ENCODE results near the gene HNRNPCL4. TPM values are rescaled to one million over a fixed set of nuclear protein-coding genes. Genes with fewer than 3 reads are reported as not detected.
"Not testable (repeated sequence)": the region's sequence is repeated elsewhere in the genome, so short reads cannot be mapped to it uniquely, and the experiment has no call there.

The HNRNPCL4 gene
- not detected in 2 replicates for total RNA-seq (2014; rRNA removed; shearing (Covaris generic))

DNA sequence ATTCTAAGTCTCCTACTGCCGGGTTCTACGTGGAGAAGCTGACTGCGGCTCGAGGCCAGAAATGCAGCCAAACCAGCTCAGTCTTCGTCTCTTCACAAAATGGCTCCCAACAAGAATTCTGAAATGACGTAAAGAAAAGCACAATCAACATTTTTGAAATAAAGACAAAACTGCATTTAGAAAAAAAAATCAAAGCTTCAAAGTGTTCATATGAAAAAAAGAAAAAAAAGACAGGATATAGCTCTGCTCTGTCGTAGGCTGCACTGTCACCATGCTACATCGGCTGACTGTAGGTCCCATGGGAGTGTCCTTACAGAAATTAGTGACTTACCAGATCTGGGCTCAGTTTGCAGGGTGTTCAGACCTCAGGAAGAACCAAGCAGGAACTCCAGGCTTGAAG, at the start of gene HNRNPCL4:
TSS of gene HNRNPCL4 (minus strand) at position 101 of the 400 bp plus-strand sequence. CDS start 164 bp downstream, outside the sequence.
- not testable (repeated sequence) for DNase-seq (ENCODE audit: low spot score)

DNA sequence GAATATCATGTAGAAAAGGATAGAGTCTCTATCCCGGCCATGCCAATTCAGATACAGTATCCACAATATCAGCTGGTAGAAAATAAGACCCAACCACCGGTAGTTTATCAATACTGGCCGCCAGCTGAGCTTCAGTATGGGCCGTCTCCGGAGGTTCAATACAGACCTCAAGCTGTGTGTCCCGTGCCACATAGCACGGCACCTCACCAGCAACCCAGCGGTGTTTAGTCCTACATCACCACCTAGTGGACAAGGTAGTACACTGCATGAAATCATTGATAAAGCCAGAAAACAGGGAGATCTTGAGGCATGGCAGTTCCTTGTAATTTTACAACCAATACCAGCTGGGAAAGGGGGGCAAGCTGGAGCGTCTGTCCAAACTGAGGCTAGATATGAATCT, 43.3 kb upstream of the HNRNPCL4 start:
- DNase-seq (ENCODE audit: low spot score), result not testable (repeated sequence)

DNA sequence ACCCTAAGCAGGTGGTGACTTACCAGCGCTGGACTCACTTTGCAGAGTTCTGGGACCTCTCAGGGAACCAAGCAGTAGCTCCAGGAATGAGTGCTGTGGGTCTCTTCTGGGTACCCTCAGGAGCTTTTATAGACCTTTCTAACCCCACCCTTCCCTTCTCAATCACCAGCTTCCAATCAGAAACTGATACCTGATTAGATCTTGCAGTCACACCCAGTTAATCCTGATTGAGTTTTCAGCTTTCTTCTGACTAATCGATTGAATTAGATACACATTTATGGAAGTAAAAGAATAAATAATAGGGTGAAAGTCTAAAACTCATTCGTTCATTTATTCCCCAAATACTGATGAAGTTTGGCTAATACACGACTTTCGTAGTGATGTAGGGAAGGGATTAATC, 35.9 kb upstream of the HNRNPCL4 start, which contains the start of gene PRAMEF13:
TSS of gene PRAMEF13 (minus strand) at position 101 of the 400 bp plus-strand sequence. CDS start 1,820 bp downstream, outside the sequence.
- DNase-seq (ENCODE audit: low spot score), result not testable (repeated sequence)

DNA sequence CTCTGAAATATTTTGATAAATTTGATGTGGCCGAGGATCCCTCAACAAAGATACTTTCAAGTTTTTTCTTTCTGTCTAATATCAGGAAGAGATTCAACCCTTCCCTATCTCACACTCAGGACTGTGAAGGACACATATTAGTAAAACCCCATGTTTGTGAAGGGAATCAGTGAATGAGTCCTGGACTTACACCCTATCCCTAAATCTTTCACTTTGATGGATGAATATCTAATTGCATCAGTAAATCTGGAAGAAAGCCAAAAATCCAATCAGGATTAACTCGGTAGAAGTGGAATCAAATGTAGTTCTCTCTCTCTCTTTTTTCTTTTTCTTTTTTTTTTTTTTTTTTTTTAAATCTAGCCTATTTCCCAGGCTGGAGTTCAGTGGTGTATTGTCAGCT, 6.1 kb upstream of the HNRNPCL4 start, which contains the start of gene PRAMEF9:
TSS of gene PRAMEF9 (plus strand) at position 301 of the 400 bp plus-strand sequence. CDS start 3,433 bp downstream, outside the sequence.
- DNase-seq (ENCODE audit: low spot score), result not testable (repeated sequence)

DNA sequence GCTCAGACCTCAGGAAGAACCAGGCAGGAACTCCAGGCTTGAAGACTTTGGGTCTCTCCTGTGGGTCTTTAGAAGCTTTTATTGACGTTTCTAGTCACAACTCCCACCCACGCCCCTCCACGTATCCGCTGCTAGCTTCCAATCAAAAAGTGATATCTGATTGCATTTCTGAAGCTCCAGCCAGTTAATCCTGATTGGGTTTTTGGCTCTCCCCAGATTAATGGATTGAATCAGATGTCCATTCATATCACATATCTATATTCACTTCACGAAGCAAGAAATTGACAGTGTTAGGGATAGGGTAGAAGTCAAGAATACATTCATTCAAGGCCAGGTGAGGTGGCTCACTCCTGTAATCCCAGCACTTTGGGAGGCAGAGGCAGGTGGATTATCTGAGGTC, 9.5 kb downstream of the HNRNPCL4 start, which contains the start of gene PRAMEF26:
TSS of gene PRAMEF26 (minus strand) at position 101 of the 400 bp plus-strand sequence. CDS start 2,914 bp downstream, outside the sequence.
- not testable (repeated sequence) for DNase-seq (ENCODE audit: low spot score)

DNA sequence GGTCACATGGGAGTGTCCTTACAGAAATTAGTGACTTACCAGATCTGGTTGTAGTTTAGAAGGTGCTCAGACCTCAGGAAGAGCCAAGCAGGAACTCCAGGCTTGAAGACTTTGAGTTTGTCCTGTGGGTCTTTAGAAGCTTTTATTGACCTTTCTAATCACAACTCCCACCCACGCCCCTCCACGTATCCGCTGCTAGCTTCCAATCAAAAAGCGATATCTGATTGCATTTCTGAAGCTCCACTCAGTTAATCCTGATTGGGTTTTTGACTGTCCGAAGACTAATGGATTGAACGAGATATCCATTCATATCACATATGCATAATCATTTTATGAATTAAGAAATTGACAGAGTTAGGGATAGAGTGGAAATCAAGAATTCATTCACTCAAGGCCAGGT, 48.7 kb downstream of the HNRNPCL4 start, which contains the start of gene HNRNPCL2:
TSS of gene HNRNPCL2 (minus strand) at position 101 of the 400 bp plus-strand sequence. CDS start 454 bp downstream, outside the sequence.
- not testable (repeated sequence) for DNase-seq (ENCODE audit: low spot score)

Other genes starting within 250 kb of the HNRNPCL4 start
- not detected in 2 replicates for gene PRAMEF7, start 249.0 kb downstream of the HNRNPCL4 start, total RNA-seq (2014; rRNA removed; shearing (Covaris generic))
- not detected in 2 replicates for gene PRAMEF6, start 218.1 kb downstream of the HNRNPCL4 start, total RNA-seq (2014; rRNA removed; shearing (Covaris generic))
- not detected in 2 replicates for gene PRAMEF27, start 109.1 kb downstream of the HNRNPCL4 start, total RNA-seq (2014; rRNA removed; shearing (Covaris generic))
- gene HNRNPCL3, start 104.9 kb downstream of the HNRNPCL4 start, total RNA-seq (2014; rRNA removed; shearing (Covaris generic)), result not detected in 2 replicates
- not detected in 2 replicates for gene PRAMEF25, start 94.9 kb downstream of the HNRNPCL4 start, total RNA-seq (2014; rRNA removed; shearing (Covaris generic))
- not detected in 2 replicates for gene HNRNPCL2, start 48.8 kb downstream of the HNRNPCL4 start, total RNA-seq (2014; rRNA removed; shearing (Covaris generic))
- not detected in 2 replicates for gene PRAMEF26, start 9.6 kb downstream of the HNRNPCL4 start, total RNA-seq (2014; rRNA removed; shearing (Covaris generic))
- gene PRAMEF9, start 6.2 kb upstream of the HNRNPCL4 start, total RNA-seq (2014; rRNA removed; shearing (Covaris generic)), result not detected in 2 replicates
- not detected in 2 replicates for gene PRAMEF13, start 35.8 kb upstream of the HNRNPCL4 start, total RNA-seq (2014; rRNA removed; shearing (Covaris generic))
- gene PRAMEF18, start 60.5 kb upstream of the HNRNPCL4 start, total RNA-seq (2014; rRNA removed; shearing (Covaris generic)), result not detected in 2 replicates
- not detected in 2 replicates for gene PRAMEF5, start 88.6 kb upstream of the HNRNPCL4 start, total RNA-seq (2014; rRNA removed; shearing (Covaris generic))
- gene PRAMEF8, start 119.5 kb upstream of the HNRNPCL4 start, total RNA-seq (2014; rRNA removed; shearing (Covaris generic)), result not detected in 2 replicates
- gene PRAMEF33, start 137.9 kb upstream of the HNRNPCL4 start, total RNA-seq (2014; rRNA removed; shearing (Covaris generic)), result not detected in 2 replicates
- not detected in 2 replicates for gene PRAMEF15, start 149.9 kb upstream of the HNRNPCL4 start, total RNA-seq (2014; rRNA removed; shearing (Covaris generic))
- gene PRAMEF14, start 181.5 kb upstream of the HNRNPCL4 start, total RNA-seq (2014; rRNA removed; shearing (Covaris generic)), result not detected in 2 replicates
- gene PRAMEF19, start 206.3 kb upstream of the HNRNPCL4 start, total RNA-seq (2014; rRNA removed; shearing (Covaris generic)), result not detected in 2 replicates
- not detected in 2 replicates for gene PRAMEF17, start 224.0 kb upstream of the HNRNPCL4 start, total RNA-seq (2014; rRNA removed; shearing (Covaris generic))
- not detected in 2 replicates for gene PRAMEF20, start 244.8 kb upstream of the HNRNPCL4 start, total RNA-seq (2014; rRNA removed; shearing (Covaris generic))

All from A172 (cell line).